NAMALWA (cell line): ENCODE measurements around the gene DYSF.
"Not testable (repeated sequence)": the region's sequence is repeated elsewhere in the genome, so short reads cannot be mapped to it uniquely, and the experiment has no call there.

Source experiments
- DNase-seq: peaks from one replicate; pipeline ENCODE4 v3.0.0-alpha.2; 2015; ENCODE audit warnings: low spot score

The DYSF gene

GRCh38 chr2:71647356-71647755, 194.0 kb downstream of the DYSF start:
- DNase-seq, result no peak

- no peak for DNase-seq
Observed at GRCh38 chr2:71655498-71655897, 202.1 kb downstream of the DYSF start.

GRCh38 chr2:71658256-71658655, 204.9 kb downstream of the DYSF start:
- not testable (repeated sequence) for DNase-seq

DNA sequence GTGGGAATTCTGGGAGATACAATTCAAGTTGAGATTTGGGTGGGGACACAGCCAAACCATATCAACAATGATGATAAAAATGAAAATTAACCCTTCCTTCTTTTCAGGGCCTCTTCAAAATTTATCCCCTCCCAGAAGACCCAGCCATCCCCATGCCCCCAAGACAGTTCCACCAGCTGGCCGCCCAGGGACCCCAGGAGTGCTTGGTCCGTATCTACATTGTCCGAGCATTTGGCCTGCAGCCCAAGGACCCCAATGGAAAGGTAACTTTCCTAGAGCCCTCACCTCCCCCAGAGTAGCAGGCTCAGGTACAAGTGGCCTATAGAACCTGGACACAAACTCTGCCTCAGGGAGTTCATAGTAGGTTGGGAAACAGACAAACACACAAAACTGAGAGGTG, 205.4 kb downstream of the DYSF start:
- no peak for DNase-seq

DNA sequence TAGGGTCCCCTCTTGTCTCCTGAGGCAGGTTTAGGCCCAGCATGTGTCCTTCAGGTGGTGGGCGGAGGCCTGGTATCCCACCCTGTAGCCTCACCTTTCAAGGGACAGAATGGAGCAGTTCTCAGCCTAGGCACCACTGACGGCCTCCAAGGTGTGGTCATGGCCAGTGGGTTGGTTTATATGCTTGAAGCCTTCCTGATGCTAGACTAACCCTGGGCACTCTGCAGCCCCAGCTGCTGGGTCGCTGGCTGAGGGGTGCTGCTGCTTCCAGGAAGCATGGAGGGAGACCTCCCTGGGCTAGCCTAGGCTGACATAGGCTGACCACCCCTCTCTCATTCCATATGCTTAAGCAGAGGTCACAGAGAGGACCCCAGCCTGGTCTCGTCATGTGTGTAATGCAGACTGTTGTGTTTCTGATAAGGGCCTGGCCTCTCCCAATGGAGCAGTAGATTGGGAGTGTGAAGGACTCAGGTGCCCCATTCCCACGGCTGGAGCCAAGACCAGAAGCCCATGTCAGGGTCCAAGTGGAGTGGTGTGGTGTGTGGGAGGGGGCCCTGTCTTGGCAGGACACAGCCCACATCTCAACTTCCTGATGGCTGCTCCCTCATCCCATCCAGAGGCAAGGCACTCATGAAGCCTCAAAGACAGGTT, 206.6 kb downstream of the DYSF start:
- DNase-seq, result no peak

- no peak for DNase-seq
Observed at GRCh38 chr2:71661782-71662181, 208.4 kb downstream of the DYSF start.

DNA sequence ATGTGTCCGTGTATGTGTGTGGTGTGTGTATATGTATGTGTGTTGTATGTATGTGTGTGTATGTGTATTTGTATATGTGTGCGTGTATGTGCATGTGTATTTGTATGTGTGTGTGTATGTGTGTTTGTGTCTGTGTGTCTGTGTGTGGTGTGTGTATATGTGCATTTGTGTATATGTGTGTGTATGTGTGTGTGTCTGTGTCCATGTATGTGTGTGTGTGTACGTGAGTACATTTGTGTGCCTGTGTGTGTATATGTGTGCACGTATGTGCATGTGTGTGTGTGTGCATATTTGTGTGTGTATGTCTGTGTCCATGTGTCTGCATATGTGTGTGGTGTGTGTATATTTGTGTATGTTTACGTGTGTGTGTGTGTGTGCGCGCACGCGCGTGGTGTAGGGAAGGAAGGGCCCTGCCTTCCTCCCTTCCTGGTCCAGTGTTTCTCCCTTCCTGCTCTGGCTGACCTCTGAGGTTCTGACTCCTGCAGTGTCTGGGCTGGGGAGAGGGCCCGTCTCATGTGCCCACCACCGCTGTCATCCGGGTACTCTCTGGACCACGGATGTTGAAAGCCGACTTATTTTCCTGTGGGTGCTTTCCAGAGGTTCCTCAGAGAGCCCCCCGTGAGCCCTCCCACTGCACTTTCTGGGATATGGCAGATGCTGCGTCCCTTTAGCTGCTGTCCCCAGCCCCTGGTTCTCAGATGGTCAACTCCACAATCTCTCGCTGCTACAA, 209.5 kb downstream of the DYSF start:
- DNase-seq, result no peak

GRCh38 chr2:71664161-71664560, 210.8 kb downstream of the DYSF start:
- no peak for DNase-seq

GRCh38 chr2:71665168-71666093, 212.1 kb downstream of the DYSF start:
- DNase-seq, result no peak

GRCh38 chr2:71666094-71666474, 212.7 kb downstream of the DYSF start:
- no peak for DNase-seq

DNA sequence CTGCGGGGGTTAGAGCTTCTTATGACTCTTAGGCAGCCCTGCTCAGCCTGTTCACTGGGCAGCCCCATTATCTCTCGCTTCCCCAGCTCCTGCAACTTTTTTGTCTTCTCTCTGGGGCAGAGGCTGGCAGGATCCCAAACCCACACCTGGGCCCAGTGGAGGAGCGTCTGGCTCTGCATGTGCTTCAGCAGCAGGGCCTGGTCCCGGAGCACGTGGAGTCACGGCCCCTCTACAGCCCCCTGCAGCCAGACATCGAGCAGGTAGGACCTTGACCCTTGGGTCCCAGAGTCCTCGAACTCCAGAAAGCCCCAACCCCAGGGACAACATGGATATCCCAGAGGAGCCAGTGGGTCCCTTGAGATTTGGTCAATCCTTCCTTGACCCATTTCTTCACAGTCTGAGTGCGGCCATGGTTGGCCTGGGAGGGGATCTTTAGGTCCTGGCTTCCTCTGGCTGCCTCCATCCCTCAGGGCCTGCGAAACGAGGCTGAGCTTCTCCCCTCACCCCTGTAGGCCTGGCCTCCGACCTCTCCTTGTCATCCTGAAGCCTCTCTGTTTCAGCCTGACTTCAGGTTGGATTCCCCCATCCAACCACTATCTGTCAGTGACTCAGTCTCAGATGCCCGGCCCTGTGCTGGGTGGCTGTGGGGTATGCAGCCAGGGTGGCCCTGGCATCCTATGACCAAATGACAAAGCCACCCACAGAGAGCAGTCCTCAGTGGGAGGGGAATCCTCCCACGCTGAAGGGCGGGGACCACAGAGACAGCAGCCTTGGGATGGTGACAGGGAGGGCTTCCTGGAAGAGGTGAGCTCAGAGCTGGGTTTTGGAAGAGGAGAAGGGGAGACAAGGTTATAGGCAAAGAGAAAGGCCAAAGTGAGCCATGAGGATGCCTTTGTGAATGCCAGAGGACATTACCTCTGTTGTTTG, 214.2 kb downstream of the DYSF start:
- DNase-seq, result no peak

DNA sequence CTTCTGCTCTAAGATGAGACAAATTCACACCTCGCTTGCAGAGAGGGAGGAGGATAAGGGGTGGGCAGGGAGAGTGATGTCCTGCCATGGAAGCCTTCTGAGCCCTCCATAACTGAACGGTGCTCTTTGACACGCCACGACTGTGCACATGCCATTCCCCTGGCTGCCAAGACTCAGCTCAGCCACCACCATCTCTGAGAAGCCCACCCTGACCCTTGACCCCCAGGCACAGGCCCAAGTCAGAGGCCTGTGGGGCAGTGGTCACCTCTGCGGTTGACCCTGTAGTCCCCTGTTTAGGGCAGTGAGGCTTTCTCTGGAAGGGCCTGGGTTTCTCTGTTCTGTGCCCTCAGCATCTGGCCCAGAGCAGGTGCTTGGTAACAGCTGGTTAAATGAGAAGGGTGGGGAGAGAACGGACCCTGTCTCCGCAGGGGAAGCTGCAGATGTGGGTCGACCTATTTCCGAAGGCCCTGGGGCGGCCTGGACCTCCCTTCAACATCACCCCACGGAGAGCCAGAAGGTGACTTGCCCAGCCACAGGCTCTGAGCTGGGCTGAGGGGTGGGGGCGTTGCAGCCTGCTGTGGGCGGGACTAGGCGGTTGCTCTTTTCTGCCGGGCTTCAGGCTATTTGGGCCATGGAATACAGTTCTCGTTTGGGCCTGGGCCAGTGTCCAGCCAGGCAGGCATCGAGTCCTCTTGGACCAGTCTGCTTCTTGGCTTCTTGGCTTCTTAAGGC, 215.1 kb downstream of the DYSF start:
- no peak for DNase-seq

GRCh38 chr2:71669058-71669456, 215.7 kb downstream of the DYSF start:
- no peak for DNase-seq

- no peak for DNase-seq
Observed at GRCh38 chr2:71669628-71670429, 216.5 kb downstream of the DYSF start.

- no peak for DNase-seq
Observed at GRCh38 chr2:71670430-71670795, 217.1 kb downstream of the DYSF start.

DNA sequence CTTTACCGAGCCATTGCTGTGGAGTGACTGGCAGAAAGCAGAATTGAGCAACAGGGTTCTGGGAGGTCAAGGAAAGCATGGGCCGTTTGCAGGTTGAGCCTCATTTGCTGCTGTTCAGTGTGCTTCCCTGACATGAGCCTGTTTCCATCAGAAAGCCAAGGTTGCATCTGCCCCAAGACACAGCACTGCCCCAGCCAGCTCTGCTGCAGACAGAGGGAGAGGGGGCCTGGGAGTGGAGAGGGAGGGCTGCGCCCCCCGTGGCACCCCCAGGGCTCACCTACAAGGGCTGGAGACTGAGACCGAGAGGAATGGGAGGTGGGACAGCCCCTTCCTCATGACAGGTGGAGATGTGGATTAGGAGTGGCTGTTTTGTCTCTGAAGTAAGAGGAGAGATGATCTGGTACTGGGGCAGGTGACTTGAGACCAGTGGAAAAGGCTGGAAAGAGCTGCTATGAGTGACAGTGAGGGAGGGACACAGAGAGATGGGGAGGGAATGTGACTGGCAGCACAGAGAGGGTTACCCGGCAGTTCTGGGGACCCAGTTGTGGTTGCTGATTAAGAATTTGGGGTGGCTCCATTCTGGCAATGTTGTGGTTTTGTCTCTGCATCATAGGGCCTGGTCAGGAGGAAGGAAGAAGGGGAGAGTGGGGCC, 218.0 kb downstream of the DYSF start:
- DNase-seq, result no peak

- no peak for DNase-seq
Observed at GRCh38 chr2:71671895-71672825, 218.8 kb downstream of the DYSF start.
